A673 (cell line): ENCODE data around the gene GPATCH11.

Experiments
- CTCF ChIP-seq: fragments of 300-800, 200-600 bp; sonication (generic); conservative IDR thresholded peaks from 2 replicates; pipeline ENCODE4 v1.5.1; 2017; ENCODE audit warnings: low read depth, mild to moderate bottlenecking, antibody characterized with exemption, low read length, moderate library complexity, mixed read lengths
- EZH2 ChIP-seq: fragments of 200-600 bp; sonication (generic); IDR thresholded peaks from 2 replicates; pipeline ENCODE4 v1.6.1; 2017; ENCODE audit warnings: borderline replicate concordance, low read depth, mild to moderate bottlenecking, mixed read lengths, antibody characterized with exemption, low read length; ENCODE audit not compliant: poor library complexity, severe bottlenecking

- no peak for TF ChIP-seq CTCF
- TF ChIP-seq EZH2 = no peak
These were observed 23.2 kb upstream of the GPATCH11 start for GRCh38 chr2:37061013-37061711.
